K562 (cell line): ENCODE measurements around the gene PHF14. TPM values are rescaled to one million over a fixed set of nuclear protein-coding genes. Genes with fewer than 3 reads are reported as not detected.

ENCODE experiments used
- BMI1 ChIP-seq: fragments of 150-350 bp; IDR thresholded peaks from 2 replicates; pipeline ENCODE4 v1.6.1; 2014; ENCODE audit warnings: low read length
- CBFA2T2 ChIP-seq: fragments of 450-650 bp; conservative IDR thresholded peaks from 2 replicates; pipeline ENCODE4 v1.6.1; 2017; ENCODE audit warnings: mild to moderate bottlenecking
- CBFA2T3 ChIP-seq: fragments of 450-650 bp; IDR thresholded peaks from 2 replicates; pipeline ENCODE4 v1.6.1; 2017
- EP300 ChIP-seq: IDR thresholded peaks from 2 replicates; pipeline ENCODE4 v1.6.1; 2012; ENCODE audit warnings: low read length, improper control_type of control experiment
- FUS ChIP-seq: fragments of 200-400 bp; formaldehyde crosslinking; optimal IDR thresholded peaks from 2 replicates; pipeline ENCODE3; 2017; ENCODE audit warnings: low read depth, low read length
- HMGN3 ChIP-seq: IDR thresholded peaks from 2 replicates; pipeline ENCODE4 v1.6.1; 2011; ENCODE audit warnings: borderline replicate concordance, low read depth, mild to moderate bottlenecking, mixed read lengths, low read length; ENCODE audit not compliant: insufficient read length; ENCODE audit errors: extremely low read depth
- MCM7 ChIP-seq, 2 experiments: fragments of 450-650 bp; IDR thresholded peaks; 2 replicates each; pipeline ENCODE4 v1.6.1; 2016 to 2018
- SIX5 ChIP-seq, 2 experiments: IDR thresholded peaks; 2 replicates each; pipeline ENCODE4 v1.6.1; 2011; ENCODE audit warnings: low read length in 2 of 2, borderline replicate concordance in 1 of 2, low read depth in 1 of 2, mild to moderate bottlenecking in 1 of 2, moderate library complexity in 1 of 2; ENCODE audit not compliant: insufficient read depth in 1 of 2
- TBL1XR1 ChIP-seq, 2 experiments: IDR thresholded peaks; 2 replicates each; pipeline ENCODE4 v1.6.1; 2012; ENCODE audit warnings: improper control_type of control experiment in 2 of 2, low read length in 2 of 2, mild to moderate bottlenecking in 1 of 2
- ZFP36 ChIP-seq: fragments of 150-350 bp; IDR thresholded peaks from 2 replicates; pipeline ENCODE4 v1.6.1; 2018; ENCODE audit warnings: low read length, low read depth; ENCODE audit not compliant: partially characterized antibody
- ZNF75A ChIP-seq: fragments of 450-650 bp; formaldehyde crosslinking; IDR thresholded peaks from 2 replicates; pipeline ENCODE4 v1.4.0; 2020; ENCODE audit warnings: mild to moderate bottlenecking
- ZNF79 ChIP-seq: fragments of 250-450 bp; sonication (Bioruptor Pico); IDR thresholded peaks from 2 replicates; pipeline ENCODE4 v1.4.0; 2020; ENCODE audit warnings: low read depth, mild to moderate bottlenecking, moderate library complexity
- polyA plus RNA-seq, 8 experiments: library from polyadenylated mRNA; depleted of rRNA in 4 of 8; stranded (reverse) in 5 of 8; unstranded in 3 of 8; fragments of >200 nt; fragmentation: Nextera tagmentation in 2 of 8; fragmentation: Illumina TruSeq in 1 of 8; extraction: Ambion mirVana in 2 of 8; extraction: Trizol in 1 of 8; gene quantifications; 2 replicates each; pipeline versions ENCODE4 v1.2.1 to v1.2.3, GENCODE V29; 2011 to 2014; ENCODE audit warnings: inconsistent platforms in 1 of 8, missing spikeins in 1 of 8
- total RNA-seq, 7 experiments: library from RNA; depleted of rRNA in 6 of 7; stranded (reverse); fragments of >200 nt in 6 of 7; fragmentation: Illumina TruSeq in 2 of 7; extraction: Trizol in 2 of 7; gene quantifications; 2 replicates each; pipeline versions ENCODE4 v1.2.1 to v1.2.3, GENCODE V29; 2011 to 2021; ENCODE audit warnings: low replicate concordance in 1 of 7
- TF ChIP-seq, protein P1 (sequence below): fragments of 250-450 bp; sonication (Bioruptor Pico); IDR thresholded peaks from 2 replicates; pipeline ENCODE4 v1.5.0; 2020; ENCODE audit warnings: mild to moderate bottlenecking
- TF ChIP-seq, protein P2 (sequence below), 2 experiments: fragments of 450-650 bp; formaldehyde crosslinking in 1 of 2; IDR thresholded peaks; 2 replicates each; pipeline versions ENCODE4 v1.4.0 to v1.6.1; 2014 to 2020; ENCODE audit warnings: mild to moderate bottlenecking in 2 of 2, borderline replicate concordance in 1 of 2, low read depth in 1 of 2
- TF ChIP-seq, protein P3 (sequence below): fragments of 450-650 bp; formaldehyde crosslinking; IDR thresholded peaks from 2 replicates; pipeline ENCODE4 v1.4.0; 2022; ENCODE audit warnings: mild to moderate bottlenecking, moderate library complexity

PHF14 gene
- total and polyA plus RNA-seq, 9 of the 15 experiments (the other 6 are each of a cell fraction or from before 2014, with no cell fraction given): 27.5 to 67.6 (median 41.4) TPM

DNA sequence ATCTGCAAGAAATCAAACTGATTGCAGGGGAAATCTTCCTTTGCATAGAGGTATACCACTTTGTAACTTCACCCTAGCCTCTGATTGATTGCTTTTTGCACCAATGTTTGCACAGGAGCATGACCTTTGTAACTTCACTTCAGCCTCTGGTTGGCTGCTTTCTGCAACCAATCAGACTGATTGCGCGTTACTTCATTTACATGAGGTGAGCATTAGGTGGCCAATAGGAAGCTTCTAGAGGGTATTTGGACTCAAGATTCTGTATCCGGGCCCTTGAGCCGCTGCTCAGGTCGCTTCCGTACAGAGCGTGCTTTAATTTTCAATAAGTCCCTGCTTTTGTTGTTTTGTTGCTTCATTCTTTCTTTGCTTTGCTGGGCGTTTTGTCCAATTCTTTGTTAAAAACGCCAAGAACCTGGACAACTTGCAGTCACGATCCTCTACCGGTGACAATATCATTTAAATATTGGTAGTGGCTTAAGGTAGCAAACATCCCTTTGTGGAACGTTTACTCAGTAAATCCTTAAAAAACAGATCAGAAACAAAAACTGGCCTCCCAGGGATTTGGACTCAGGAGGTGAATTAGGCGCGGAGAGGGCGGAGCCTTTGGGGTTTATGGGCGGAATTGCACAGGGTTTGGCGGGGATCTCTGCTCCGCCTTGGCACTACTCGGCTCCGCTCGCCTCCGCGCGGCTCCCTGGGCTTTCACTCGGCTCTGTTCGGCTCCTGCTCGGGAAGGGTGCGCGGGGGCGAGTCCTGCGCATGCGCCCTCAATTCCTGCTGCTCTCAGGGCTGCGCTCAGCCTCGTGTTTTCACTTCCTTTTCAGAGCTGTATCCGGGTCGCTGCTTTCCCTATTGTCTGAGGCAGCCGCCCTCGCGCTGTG, at the start of gene PHF14 (continued):
- TF ChIP-seq ZNF79 (CRISPR knock-in tag) (no peak), SIX5 (IDR thresholded peaks at IDR 0.05; ENCODE audit: borderline replicate concordance in 1 of 2, insufficient read depth in 1 of 2, low read depth in 1 of 2, low read length in 2 of 2) (no peak), ZFP36 (peak; percentile 16), CBFA2T3 (no peak), MCM7 (IDR thresholded peaks at IDR 0.05) (no peak), BMI1 (no peak), FUS (no peak), TBL1XR1 (IDR thresholded peaks at IDR 0.05; ENCODE audit: low read length in 2 of 2) (no peak; a peak in 1 of 4 replicates), HMGN3 (peak; percentile 58), ZNF75A (no peak), CBFA2T2 (no peak), EP300 (no peak; the same call in 1 of the 2 replicates)
- TF ChIP-seq, protein P1, sequence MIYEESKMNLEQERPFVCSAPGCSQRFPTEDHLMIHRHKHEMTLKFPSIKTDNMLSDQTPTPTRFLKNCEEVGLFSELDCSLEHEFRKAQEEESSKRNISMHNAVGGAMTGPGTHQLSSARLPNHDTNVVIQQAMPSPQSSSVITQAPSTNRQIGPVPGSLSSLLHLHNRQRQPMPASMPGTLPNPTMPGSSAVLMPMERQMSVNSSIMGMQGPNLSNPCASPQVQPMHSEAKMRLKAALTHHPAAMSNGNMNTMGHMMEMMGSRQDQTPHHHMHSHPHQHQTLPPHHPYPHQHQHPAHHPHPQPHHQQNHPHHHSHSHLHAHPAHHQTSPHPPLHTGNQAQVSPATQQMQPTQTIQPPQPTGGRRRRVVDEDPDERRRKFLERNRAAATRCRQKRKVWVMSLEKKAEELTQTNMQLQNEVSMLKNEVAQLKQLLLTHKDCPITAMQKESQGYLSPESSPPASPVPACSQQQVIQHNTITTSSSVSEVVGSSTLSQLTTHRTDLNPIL: no peak
- TF ChIP-seq, protein P2, sequence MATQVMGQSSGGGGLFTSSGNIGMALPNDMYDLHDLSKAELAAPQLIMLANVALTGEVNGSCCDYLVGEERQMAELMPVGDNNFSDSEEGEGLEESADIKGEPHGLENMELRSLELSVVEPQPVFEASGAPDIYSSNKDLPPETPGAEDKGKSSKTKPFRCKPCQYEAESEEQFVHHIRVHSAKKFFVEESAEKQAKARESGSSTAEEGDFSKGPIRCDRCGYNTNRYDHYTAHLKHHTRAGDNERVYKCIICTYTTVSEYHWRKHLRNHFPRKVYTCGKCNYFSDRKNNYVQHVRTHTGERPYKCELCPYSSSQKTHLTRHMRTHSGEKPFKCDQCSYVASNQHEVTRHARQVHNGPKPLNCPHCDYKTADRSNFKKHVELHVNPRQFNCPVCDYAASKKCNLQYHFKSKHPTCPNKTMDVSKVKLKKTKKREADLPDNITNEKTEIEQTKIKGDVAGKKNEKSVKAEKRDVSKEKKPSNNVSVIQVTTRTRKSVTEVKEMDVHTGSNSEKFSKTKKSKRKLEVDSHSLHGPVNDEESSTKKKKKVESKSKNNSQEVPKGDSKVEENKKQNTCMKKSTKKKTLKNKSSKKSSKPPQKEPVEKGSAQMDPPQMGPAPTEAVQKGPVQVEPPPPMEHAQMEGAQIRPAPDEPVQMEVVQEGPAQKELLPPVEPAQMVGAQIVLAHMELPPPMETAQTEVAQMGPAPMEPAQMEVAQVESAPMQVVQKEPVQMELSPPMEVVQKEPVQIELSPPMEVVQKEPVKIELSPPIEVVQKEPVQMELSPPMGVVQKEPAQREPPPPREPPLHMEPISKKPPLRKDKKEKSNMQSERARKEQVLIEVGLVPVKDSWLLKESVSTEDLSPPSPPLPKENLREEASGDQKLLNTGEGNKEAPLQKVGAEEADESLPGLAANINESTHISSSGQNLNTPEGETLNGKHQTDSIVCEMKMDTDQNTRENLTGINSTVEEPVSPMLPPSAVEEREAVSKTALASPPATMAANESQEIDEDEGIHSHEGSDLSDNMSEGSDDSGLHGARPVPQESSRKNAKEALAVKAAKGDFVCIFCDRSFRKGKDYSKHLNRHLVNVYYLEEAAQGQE (IDR thresholded peaks at IDR 0.05; ENCODE audit: borderline replicate concordance): no peak
- TF ChIP-seq, protein P2 (CRISPR knock-in tag; IDR thresholded peaks at IDR 0.05; ENCODE audit: low read depth): no peak
- TF ChIP-seq, protein P3, sequence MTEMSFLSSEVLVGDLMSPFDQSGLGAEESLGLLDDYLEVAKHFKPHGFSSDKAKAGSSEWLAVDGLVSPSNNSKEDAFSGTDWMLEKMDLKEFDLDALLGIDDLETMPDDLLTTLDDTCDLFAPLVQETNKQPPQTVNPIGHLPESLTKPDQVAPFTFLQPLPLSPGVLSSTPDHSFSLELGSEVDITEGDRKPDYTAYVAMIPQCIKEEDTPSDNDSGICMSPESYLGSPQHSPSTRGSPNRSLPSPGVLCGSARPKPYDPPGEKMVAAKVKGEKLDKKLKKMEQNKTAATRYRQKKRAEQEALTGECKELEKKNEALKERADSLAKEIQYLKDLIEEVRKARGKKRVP: no peak
